WTC11 (cell line): ENCODE data around the gene DBX1. TPM values are rescaled to one million over a fixed set of nuclear protein-coding genes. Genes with fewer than 3 reads are reported as not detected.

ENCODE experiments used
- ATAC-seq: fragments of 200-7000 bp; cut with Tn5 transposase; 2 replicates; pipeline ENCODE4 v1.10.0; 2021; ENCODE audit warnings: mild to moderate bottlenecking, moderate library complexity
- CTCF ChIA-PET: fragments of 300-600 bp; sonication (Branson Sonifier 250); formaldehyde crosslinking; loops from one replicate; lab custom pipeline; 2021; ENCODE audit warnings: antibody characterized with exemption; lab: Charles Lee
- POLR2A ChIA-PET: fragments of 350-600 bp; sonication (Branson Sonifier 250); formaldehyde crosslinking; loops from one replicate; lab custom pipeline; 2021; ENCODE audit warnings: antibody characterized with exemption; lab: Charles Lee
- DNase-seq: peaks from one replicate; pipeline ENCODE4 v3.0.0; 2021; ENCODE audit warnings: low spot score
- H3K27ac Mint-ChIP-seq: 2 replicates; pipeline ENCODE4 v1.8.0; 2021; ENCODE audit warnings: mixed read lengths
- H3K27me3 Mint-ChIP-seq: 2 replicates; pipeline ENCODE4 v1.8.0; 2021; ENCODE audit warnings: low read depth, mild to moderate bottlenecking, moderate library complexity, mixed read lengths
- H3K36me3 Mint-ChIP-seq: 2 replicates; pipeline ENCODE4 v1.8.0; 2021; ENCODE audit warnings: mixed read lengths
- H3K4me1 Mint-ChIP-seq: 2 replicates; pipeline ENCODE4 v1.8.0; 2022; ENCODE audit warnings: mixed read lengths
- H3K4me3 Mint-ChIP-seq: 2 replicates; pipeline ENCODE4 v1.8.0; 2021; ENCODE audit warnings: mild to moderate bottlenecking, moderate library complexity, mixed read lengths
- H3K9me3 Mint-ChIP-seq: 2 replicates; pipeline ENCODE4 v1.8.0; 2021; ENCODE audit warnings: mixed read lengths
- ARID4B ChIP-seq: sonication (generic); formaldehyde crosslinking; IDR thresholded peaks from 2 replicates; pipeline ENCODE4 v1.8.0; 2023; ENCODE audit warnings: missing genetic modification reagents, mild to moderate bottlenecking, borderline replicate concordance
- CDX4 ChIP-seq: fragments of 250-450 bp; sonication (Bioruptor Pico); IDR thresholded peaks from 2 replicates; pipeline ENCODE4 v1.9.0; 2021; ENCODE audit warnings: moderate library complexity, mild to moderate bottlenecking, inconsistent platforms, borderline replicate concordance
- CTCF ChIP-seq: fragments of 200-600 bp; IDR thresholded peaks from 2 replicates; pipeline ENCODE4 v1.8.0; 2022; ENCODE audit warnings: antibody characterized with exemption
- E2F1 ChIP-seq: sonication (generic); formaldehyde crosslinking; IDR thresholded peaks from 2 replicates; pipeline ENCODE4 v1.8.0; 2022; ENCODE audit warnings: mild to moderate bottlenecking, missing genetic modification reagents
- FOXJ3 ChIP-seq: sonication (generic); formaldehyde crosslinking; IDR thresholded peaks from 2 replicates; pipeline ENCODE4 v1.9.0; 2021; ENCODE audit warnings: missing genetic modification reagents, mild to moderate bottlenecking, borderline replicate concordance
- FOXP1 ChIP-seq: sonication (generic); formaldehyde crosslinking; IDR thresholded peaks from 2 replicates; pipeline ENCODE4 v1.8.0; 2022; ENCODE audit warnings: missing genetic modification reagents, mild to moderate bottlenecking, moderate library complexity, borderline replicate concordance
- FOXP4 ChIP-seq: sonication (generic); formaldehyde crosslinking; IDR thresholded peaks from 2 replicates; pipeline ENCODE4 v1.8.0; 2022; ENCODE audit warnings: mild to moderate bottlenecking, missing genetic modification reagents
- KAT7 ChIP-seq: sonication (generic); formaldehyde crosslinking; IDR thresholded peaks from 2 replicates; pipeline ENCODE4 v1.8.1; 2023; ENCODE audit warnings: missing genetic modification reagents, mild to moderate bottlenecking, borderline replicate concordance
- NFE2L1 ChIP-seq: sonication (generic); formaldehyde crosslinking; IDR thresholded peaks from 2 replicates; pipeline ENCODE4 v1.8.1; 2023; ENCODE audit warnings: missing genetic modification reagents
- NFYB ChIP-seq: sonication (generic); formaldehyde crosslinking; conservative IDR thresholded peaks from 2 replicates; pipeline ENCODE4 v1.8.0; 2022; ENCODE audit warnings: low read depth, missing genetic modification reagents
- SP1 ChIP-seq: sonication (generic); formaldehyde crosslinking; conservative IDR thresholded peaks from 2 replicates; pipeline ENCODE4 v1.8.1; 2022; ENCODE audit warnings: missing genetic modification reagents
- TEAD4 ChIP-seq: sonication (generic); formaldehyde crosslinking; IDR thresholded peaks from 2 replicates; pipeline ENCODE4 v1.8.0; 2022; ENCODE audit warnings: mild to moderate bottlenecking, missing genetic modification reagents
- USF1 ChIP-seq: sonication (generic); formaldehyde crosslinking; IDR thresholded peaks from 2 replicates; pipeline ENCODE4 v1.8.0; 2022; ENCODE audit warnings: mild to moderate bottlenecking, missing genetic modification reagents
- USF2 ChIP-seq: sonication (generic); formaldehyde crosslinking; IDR thresholded peaks from 2 replicates; pipeline ENCODE4 v1.8.1; 2023; ENCODE audit warnings: mild to moderate bottlenecking, missing genetic modification reagents, moderate library complexity
- ZNF281 ChIP-seq: sonication (generic); formaldehyde crosslinking; IDR thresholded peaks from 2 replicates; pipeline ENCODE4 v1.8.0; 2023; ENCODE audit warnings: mild to moderate bottlenecking, missing genetic modification reagents
- ZNF396 ChIP-seq: fragments of 250-450 bp; sonication (Bioruptor Pico); IDR thresholded peaks from 2 replicates; pipeline ENCODE4 v1.8.0; 2021; ENCODE audit warnings: mild to moderate bottlenecking, moderate library complexity, borderline replicate concordance
- total RNA-seq: library from RNA; stranded (reverse); gene quantifications from 3 replicates; pipeline ENCODE4 v1.2.3, GENCODE V29; 2021

DBX1 gene
- total RNA-seq, 1 experiment from 2014 or later = 0.24 TPM

GRCh38 chr11:20132667-20133039 lies 27.6 kb downstream of the DBX1 start:
- POLR2A ChIA-PET = no interaction called here
- Mint-ChIP-seq H3K4me3 (peak overlapping the region; percentile 76), H3K4me1 (peaks cover 10% of the 10 kb centered on the region), H3K27ac (no peak overlapping the region), H3K36me3 (no peaks in the 10 kb centered on the region), H3K27me3 (peaks cover 32% of the 10 kb centered on the region), H3K9me3 (no peaks in the 10 kb centered on the region)
- CTCF ChIA-PET = interaction anchor here (0.6 to 3.6 kb wide), 71 partner anchors 9 to 1267 kb away, joined by 3 to 55 read pairs (median 3); partner anchors contain the start of genes DBX1 and HTATIP2
- no peak for ATAC-seq
- no peak for DNase-seq
- TF ChIP-seq FOXJ3 (CRISPR knock-in tag) = 0 out of 2 replicates have a peak, but pooled peaks have one; percentile 27
- no peak for TF ChIP-seq E2F1
- peak; percentile 21; the same call in 1 of the 2 replicates for TF ChIP-seq CTCF
- TF ChIP-seq CDX4 (CRISPR knock-in tag) = no peak
- 0 out of 2 replicates have a peak, but pooled peaks have one; percentile 15 for TF ChIP-seq SP1 (CRISPR knock-in tag)
- TF ChIP-seq TEAD4 = no peak
- TF ChIP-seq ZNF281 (CRISPR knock-in tag) = no peak

GRCh38 chr11:20131788-20132666 lies 28.2 kb downstream of the DBX1 start:
- H3K9me3 Mint-ChIP-seq = no peaks in the 10 kb centered on the region
- H3K4me1 Mint-ChIP-seq = peaks cover 10% of the 10 kb centered on the region
- H3K27me3 Mint-ChIP-seq = peaks cover 32% of the 10 kb centered on the region
- peak overlapping the region; percentile 76 for H3K4me3 Mint-ChIP-seq
- ATAC-seq = peak; percentile 77
- DNase-seq = peak; percentile 80
- no peaks in the 10 kb centered on the region for H3K36me3 Mint-ChIP-seq
- H3K27ac Mint-ChIP-seq = no peak overlapping the region
- CTCF ChIA-PET = interaction anchor here (0.6 to 3.6 kb wide), 72 partner anchors 9 to 1266 kb away, joined by 3 to 55 read pairs (median 3); partner anchors contain the start of genes DBX1 and HTATIP2
- POLR2A ChIA-PET = interaction anchor here (0.5 kb wide), 1 partner anchor 120 kb away, joined by 4 read pairs; no protein-coding TSS in a partner anchor
- TF ChIP-seq NFYB (CRISPR knock-in tag) = no peak
- TF ChIP-seq FOXP1 = no peak
- TF ChIP-seq FOXP4 = 0 out of 2 replicates have a peak, but pooled peaks have one; percentile 37
- TF ChIP-seq ARID4B (CRISPR knock-in tag) = no peak
- no peak for TF ChIP-seq KAT7 (CRISPR knock-in tag)
- TF ChIP-seq USF2 (CRISPR knock-in tag) = no peak
- no peak for TF ChIP-seq USF1 (CRISPR knock-in tag)
- TF ChIP-seq NFE2L1 (CRISPR knock-in tag) = no peak
- no peak for TF ChIP-seq ZNF396 (CRISPR knock-in tag)
